ENCODE data around the gene SCAND1.

DNA sequence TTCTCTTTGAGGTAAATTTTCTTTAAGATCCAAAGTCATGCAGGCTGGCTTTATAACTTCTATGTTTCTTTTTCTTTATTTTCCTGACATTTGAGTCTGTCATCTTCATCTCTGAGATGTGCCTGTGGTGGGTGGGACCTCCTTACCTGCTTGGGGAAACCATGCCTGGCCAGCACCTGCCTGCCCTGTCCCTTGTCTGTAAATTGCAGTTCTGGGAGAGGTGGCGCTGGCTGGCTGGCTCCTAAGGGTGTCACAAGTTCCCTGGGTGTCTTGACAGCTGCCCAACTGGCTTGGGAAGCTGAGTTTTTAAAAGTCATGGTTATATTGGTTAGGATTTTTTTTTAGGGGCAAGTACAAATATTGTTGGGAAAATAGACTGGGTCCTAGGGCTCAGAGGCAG, 36.3 kb downstream of the SCAND1 start:
- TF ChIP-seq EZH2 (IDR thresholded peaks at IDR 0.05; ENCODE audit: low read length, missing control alignments): no peak
- TF ChIP-seq, protein P1, sequence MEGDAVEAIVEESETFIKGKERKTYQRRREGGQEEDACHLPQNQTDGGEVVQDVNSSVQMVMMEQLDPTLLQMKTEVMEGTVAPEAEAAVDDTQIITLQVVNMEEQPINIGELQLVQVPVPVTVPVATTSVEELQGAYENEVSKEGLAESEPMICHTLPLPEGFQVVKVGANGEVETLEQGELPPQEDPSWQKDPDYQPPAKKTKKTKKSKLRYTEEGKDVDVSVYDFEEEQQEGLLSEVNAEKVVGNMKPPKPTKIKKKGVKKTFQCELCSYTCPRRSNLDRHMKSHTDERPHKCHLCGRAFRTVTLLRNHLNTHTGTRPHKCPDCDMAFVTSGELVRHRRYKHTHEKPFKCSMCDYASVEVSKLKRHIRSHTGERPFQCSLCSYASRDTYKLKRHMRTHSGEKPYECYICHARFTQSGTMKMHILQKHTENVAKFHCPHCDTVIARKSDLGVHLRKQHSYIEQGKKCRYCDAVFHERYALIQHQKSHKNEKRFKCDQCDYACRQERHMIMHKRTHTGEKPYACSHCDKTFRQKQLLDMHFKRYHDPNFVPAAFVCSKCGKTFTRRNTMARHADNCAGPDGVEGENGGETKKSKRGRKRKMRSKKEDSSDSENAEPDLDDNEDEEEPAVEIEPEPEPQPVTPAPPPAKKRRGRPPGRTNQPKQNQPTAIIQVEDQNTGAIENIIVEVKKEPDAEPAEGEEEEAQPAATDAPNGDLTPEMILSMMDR (conservative IDR thresholded peaks at IDR 0.05 in 1 of 2, IDR thresholded peaks at IDR 0.05 in 1 of 2; ENCODE audit: low read depth in 1 of 2, low read length in 2 of 2): no peak

Data from fibroblast of lung (primary cell).